ENCODE results near the gene TRIP10.
"Not testable (repeated sequence)": the region's sequence is repeated elsewhere in the genome, so short reads cannot be mapped to it uniquely, and the experiment has no call there.

The TRIP10 gene

GRCh38 chr19:6744381-6745301, 5.2 kb downstream of the TRIP10 start:
- DNase-seq, result no peak

GRCh38 chr19:6745965-6746364, 6.5 kb downstream of the TRIP10 start:
- DNase-seq, result no peak

- not testable (repeated sequence) for DNase-seq
Measured at GRCh38 chr19:6748543-6748942, 9.1 kb downstream of the TRIP10 start.

GRCh38 chr19:6750062-6750461, 10.6 kb downstream of the TRIP10 start:
- no peak for DNase-seq

GRCh38 chr19:6751189-6751588, 11.7 kb downstream of the TRIP10 start:
- DNase-seq, result no peak

- no peak for DNase-seq
Measured at GRCh38 chr19:6752256-6753177, 13.0 kb downstream of the TRIP10 start.

- DNase-seq, result no peak
Measured at GRCh38 chr19:6753178-6754031, 13.9 kb downstream of the TRIP10 start.

GRCh38 chr19:6754136-6754535, 14.7 kb downstream of the TRIP10 start:
- DNase-seq, result no peak

GRCh38 chr19:6754653-6755463, 15.4 kb downstream of the TRIP10 start:
- DNase-seq, result no peak

GRCh38 chr19:6760606-6761005, 21.1 kb downstream of the TRIP10 start:
- no peak for DNase-seq

GRCh38 chr19:6761053-6761676, 21.7 kb downstream of the TRIP10 start:
- DNase-seq, result no peak

GRCh38 chr19:6762253-6762797, 22.8 kb downstream of the TRIP10 start:
- not testable (repeated sequence) for DNase-seq

GRCh38 chr19:6765738-6766356, 26.4 kb downstream of the TRIP10 start:
- DNase-seq, result peak in 2 of 3 experiments; percentile 63 to 70

- no peak for DNase-seq
Measured at GRCh38 chr19:6766357-6767080, 27.0 kb downstream of the TRIP10 start.

- peak in 2 of 3 experiments; percentile 72 to 79 for DNase-seq
Measured at GRCh38 chr19:6767081-6767356, 27.5 kb downstream of the TRIP10 start.

GRCh38 chr19:6767357-6768235, 28.1 kb downstream of the TRIP10 start, which contains the start of gene SH2D3A:
Gene SH2D3A, minus strand, starts transcription at chr19:6767435. Its CDS starts 3,687 bp downstream, at chr19:6763748.
- peak in 2 of 3 experiments; percentile 79 to 88 for DNase-seq

- DNase-seq, result no peak
Measured at GRCh38 chr19:6768236-6768785, 28.8 kb downstream of the TRIP10 start.

GRCh38 chr19:6769006-6769619, 29.6 kb downstream of the TRIP10 start:
- DNase-seq, result no peak

Measured in NCI-H1417 (cell line).